Ureter (tissue), 1 donor: ENCODE data around the gene MISP3. TPM values are rescaled to one million over a fixed set of nuclear protein-coding genes. Genes with fewer than 3 reads are reported as not detected.
A peak's percentile ranks its signal among the peaks of the same experiment; 100 is the strongest.

Experiments
- DNase-seq: peaks from one replicate; pipeline ENCODE4 v3.0.0-alpha.2; 2020; ENCODE audit warnings: low spot score
- total RNA-seq: library from RNA; stranded (reverse); gene quantifications from one replicate; pipeline ENCODE4 v1.2.4, GENCODE V29; 2023
- donor health status: DM: yes; HTN: yes; CAD: no.

MISP3 gene
- total RNA-seq, 1 donor from 2014 or later: 4.3 TPM

GRCh38 chr19:14053500-14053899 lies 19.1 kb upstream of the MISP3 start:
- no peak for DNase-seq

GRCh38 chr19:14054099-14054498 lies 18.5 kb upstream of the MISP3 start:
- no peak for DNase-seq

DNA sequence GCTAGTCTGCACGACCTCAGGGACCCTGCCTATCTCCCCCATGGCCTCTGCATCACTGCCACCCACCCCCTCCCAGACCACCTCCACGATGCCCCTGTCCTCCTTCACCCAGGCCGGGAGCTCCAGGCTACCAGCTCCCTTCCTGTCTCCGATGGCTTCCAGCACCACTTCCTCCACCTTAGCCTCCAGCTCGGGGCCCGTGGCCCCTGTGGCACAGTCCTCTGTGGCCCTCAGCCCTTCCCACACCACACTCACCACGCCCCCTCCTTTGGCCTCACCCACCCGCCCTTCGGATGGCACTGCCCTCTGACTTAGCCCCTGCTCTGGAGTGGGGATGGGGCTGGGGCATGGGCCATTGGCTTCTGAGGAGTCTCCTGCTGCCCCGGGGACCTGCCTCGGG lies 17.9 kb upstream of the MISP3 start:
- no peak for DNase-seq

DNA sequence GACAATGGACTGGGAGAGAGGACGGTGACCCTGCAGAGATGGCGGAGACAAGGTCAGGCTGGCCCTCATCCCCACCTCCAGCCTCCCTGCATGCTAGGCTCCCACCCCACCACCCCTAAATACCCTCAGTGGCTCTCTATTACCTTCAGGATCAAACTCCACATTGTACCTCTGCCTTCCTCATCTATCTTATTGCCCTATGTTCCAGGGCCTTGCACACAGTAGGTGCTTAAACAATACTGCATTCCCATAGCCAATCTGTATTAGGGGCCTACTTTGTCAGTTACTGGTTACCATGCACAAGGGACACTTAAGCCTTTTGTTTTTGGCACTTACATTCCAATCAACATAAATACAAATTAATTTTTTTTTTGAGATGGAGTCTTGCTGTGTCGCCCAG lies 17.2 kb upstream of the MISP3 start:
- no peak for DNase-seq

DNA sequence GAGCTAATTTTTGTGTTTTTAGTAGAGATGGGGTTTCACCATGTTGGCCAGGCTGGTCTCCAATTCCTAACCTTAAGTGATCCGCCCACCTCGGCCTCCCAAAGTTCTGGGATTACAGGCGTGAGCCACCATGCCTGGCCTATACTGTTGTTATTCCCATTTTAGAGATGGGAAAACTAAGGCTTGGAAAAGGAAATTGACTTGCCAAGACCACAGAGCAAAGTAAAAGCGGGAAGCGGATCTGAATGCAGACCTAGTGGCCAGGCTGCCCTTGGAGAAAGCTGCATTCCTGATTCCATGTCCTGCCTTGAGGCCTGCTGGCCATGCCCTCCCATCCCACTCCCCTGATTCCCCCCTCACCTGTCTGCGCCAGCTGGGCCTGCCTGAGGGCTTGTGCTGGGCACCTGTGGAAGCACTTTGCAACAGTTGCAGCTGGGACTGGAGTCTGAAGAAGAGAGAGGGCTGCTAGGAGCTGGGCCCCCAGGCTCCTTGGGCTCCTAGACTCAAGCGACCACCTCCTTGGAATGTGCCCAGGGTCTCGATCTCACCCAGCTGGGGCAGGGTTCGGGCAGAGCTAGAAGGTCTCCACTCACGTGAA lies 16.4 kb upstream of the MISP3 start:
- no peak for DNase-seq

GRCh38 chr19:14056741-14057356 lies 15.7 kb upstream of the MISP3 start:
- DNase-seq: no peak

DNA sequence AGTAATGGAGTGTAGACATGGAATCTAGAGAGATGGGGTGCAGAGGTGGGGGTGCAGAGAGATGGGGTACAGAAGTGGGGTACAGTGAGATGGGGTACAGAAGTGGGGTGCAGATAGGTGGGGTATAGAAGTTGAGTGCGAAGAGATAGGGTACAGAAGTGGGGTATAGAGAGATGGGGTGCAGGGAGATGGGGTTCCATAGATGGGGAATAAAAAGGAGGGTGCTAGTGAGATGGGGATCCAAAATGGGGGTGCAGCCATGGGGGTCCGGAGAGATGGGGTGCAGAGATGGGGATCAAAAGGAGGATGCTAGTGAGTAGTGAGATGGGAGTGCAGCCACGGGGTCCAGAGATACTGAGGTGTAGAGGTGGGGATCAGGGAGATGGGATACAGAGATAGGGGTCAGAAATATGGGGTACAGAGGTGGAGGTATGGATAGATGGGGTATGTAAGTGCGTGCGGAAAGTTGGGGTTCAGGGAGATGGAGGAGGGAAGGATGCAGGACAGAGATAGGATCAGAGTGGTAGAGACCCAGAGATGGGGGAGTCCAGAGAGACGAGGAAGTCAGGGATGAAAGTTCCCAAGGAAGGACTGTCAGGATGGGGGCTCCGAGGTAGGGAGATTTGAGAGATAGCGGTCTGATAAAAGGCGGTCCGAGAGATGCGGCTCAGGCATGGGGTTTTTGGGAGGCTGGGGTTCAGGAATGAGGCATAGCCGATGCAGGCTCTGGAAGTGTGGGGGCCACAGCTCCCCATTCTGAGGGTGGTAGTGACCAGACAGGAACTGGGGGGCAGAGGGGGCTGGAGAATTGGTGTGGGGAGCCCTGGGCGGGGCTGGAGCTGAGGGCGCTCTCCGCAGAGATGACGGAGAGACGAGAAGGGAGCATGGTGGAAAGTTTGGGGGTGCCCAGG lies 14.1 kb upstream of the MISP3 start:
- DNase-seq: no peak

GRCh38 chr19:14059093-14059480 lies 13.5 kb upstream of the MISP3 start:
- no peak for DNase-seq

DNA sequence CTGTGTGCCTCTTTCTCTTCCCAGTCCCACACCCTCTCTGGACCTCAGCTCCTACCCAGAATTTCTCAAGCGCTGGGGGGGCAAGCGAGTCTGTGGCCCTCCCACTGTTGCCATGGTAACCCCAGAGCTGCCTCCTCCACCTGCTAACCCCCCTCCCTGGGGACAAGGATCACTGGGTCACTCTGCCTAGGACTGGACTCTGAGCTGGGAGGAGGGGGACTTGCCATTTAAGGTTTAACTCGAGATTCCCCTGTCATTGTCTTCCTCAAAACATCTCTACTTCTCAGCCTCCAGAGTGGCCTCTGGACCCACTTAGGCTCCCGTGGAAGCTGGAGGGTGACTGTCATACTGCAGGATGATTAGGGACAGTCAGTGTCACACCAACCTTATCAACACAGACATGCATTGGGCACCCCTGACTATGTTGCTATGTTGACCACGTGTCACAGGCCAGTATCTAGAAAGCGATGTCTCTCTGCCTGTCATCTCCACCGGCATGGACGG lies 12.9 kb upstream of the MISP3 start:
- DNase-seq: no peak

- DNase-seq: no peak
Measured at GRCh38 chr19:14061081-14061749, 11.4 kb upstream of the MISP3 start.

- DNase-seq: peak; percentile 86
Measured at GRCh38 chr19:14061751-14062557, 10.6 kb upstream of the MISP3 start, which contains the start of gene PALM3. TSS of gene PALM3 (minus strand) at chr19:14062076. CDS start at chr19:14061980, 96 bp downstream.

DNA sequence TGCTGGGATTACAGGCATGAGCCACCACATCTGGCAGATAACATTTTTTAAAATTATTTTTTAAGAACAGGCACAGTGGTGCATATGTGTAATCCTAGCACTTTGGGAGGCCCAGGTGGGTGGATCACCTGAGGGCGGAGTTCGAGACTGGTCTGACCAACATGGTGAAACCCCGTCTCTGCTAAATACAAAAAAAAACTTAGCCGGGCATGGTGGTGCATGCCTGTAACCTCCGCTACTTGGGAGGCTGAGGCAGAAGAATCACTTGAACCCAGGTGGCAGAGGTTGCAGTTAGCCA lies 10.1 kb upstream of the MISP3 start:
- no peak for DNase-seq

DNA sequence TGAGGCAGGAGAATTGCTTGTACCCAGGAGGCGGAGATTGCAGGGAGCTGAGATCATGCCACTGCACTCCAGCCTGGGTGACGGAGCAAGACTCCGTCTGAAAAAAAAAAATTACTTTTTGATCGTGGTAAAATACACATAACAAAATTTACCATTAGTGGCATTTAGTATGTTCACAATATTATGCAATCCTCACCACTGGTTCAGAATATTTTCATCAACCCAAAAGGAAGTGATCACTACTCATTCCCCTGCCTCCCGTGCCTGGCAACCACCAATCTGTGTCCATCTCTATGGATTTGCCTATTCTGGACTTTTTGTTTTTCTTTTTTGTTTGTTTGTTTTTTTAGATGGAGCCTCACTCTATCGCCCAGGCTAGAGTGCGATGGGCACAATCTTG lies 9.5 kb upstream of the MISP3 start:
- DNase-seq: no peak

GRCh38 chr19:14066134-14066533 lies 6.5 kb upstream of the MISP3 start:
- DNase-seq: no peak

DNA sequence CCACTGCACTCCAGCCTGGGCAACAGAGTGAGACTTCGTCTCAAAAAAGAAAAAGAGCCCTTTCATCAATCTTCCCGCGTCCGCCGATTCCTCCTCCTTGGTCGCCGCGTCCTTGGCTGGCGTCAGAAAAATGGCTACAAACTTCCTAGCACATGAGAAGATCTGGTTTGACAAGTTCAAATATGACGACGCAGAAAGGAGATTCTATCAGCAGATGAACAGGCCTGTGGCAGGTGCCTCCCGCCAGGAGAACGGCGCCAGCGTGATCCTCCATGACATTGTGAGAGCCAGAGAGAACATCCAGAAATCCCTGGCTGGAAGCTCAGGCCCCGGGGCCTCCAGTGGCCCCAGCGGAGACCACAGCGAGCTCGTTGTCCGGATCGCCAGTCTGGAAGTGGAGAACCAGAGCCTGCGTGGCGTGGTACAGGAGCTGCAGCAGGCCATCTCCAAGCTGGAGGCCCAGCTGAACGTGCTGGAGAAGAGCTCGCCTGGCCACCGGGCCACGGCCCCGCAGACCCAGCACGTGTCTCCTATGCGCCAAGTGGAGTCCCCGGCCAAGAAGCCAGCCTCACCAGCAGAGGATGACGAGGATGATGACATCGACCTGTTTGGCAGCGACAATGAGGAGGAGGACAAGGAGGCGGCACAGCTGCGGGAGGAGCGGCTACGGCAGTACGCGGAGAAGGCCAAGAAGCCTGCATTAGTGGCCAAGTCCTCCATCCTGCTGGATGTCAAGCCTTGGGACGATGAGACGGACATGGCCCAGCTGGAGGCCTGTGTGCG lies 2.1 kb upstream of the MISP3 start:
- DNase-seq: no peak

DNA sequence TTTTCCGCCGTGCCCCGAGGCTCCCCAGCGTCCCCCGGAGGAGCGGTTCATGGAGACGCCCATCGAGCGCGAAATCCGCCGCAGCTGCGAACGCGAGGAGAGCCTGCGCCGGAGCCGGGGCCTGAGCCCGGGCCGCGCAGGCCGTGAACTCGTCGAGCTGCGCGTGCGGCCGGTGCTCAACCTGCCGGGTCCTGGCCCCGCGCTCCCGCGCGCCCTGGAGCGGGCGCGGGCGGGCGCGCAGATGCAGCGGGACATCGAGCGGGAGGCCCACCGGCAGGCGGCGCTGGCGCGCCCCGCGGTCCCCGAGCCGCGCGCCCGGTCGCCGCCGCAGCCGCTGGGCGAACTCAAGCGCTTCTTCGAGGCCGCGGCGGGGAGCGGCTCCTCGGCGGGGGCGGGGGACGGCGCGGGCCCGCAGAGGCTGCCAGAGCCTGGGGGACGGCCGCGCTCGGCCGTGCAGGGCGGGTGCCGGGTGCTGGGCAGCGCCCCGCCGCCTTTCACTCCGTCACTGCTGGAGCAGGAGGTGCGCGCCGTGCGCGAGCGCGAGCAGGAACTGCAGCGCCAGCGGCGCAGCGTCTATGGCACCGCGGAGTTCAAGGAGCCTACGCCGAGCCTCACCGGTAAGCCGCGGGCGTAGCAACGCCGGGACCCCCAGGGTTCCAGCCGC lies 807 bp downstream of the MISP3 start:
- DNase-seq: peak; percentile 75

- no peak for DNase-seq
Measured at GRCh38 chr19:14073925-14074838, 1.6 kb downstream of the MISP3 start.

- DNase-seq: no peak
Measured at GRCh38 chr19:14078411-14078810, 5.8 kb downstream of the MISP3 start.
